ENCODE data around the gene PIWIL4.

The PIWIL4 gene

DNA sequence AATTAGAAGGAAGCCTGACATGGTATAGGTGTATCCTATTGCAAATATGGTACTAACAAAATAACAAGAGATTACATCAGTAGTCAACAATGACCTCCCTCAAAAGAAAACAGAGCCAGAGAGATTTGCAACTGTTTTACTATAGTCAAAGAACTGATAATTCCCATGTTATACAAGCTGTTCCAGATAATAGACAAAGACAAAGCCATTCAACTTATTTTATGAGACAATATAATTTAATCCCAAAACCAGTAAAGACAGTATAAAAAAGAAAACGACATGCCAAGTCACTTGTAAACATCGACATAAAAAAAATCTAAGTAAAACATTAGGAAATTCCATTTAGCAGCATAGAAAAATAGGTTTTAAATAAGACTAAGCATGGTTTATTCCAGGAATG lies 65.2 kb downstream of the PIWIL4 start (continued):
- no peak for TF ChIP-seq PBX3 (CRISPR knock-in tag; IDR thresholded peaks at IDR 0.05)
- TF ChIP-seq ZNF114 (tag by site-specific recombination; IDR thresholded peaks at IDR 0.05) = no peak
- no peak; the same call in none of the 2 replicates for TF ChIP-seq ZNF580 (tag by site-specific recombination; IDR thresholded peaks at IDR 0.05)
- no peak for TF ChIP-seq ZNF561 (tag by site-specific recombination; IDR thresholded peaks at IDR 0.05; ENCODE audit: borderline replicate concordance)
- no peak for TF ChIP-seq ZNF416 (tag by site-specific recombination; IDR thresholded peaks at IDR 0.05)
- no peak for TF ChIP-seq ZNF501 (tag by site-specific recombination; IDR thresholded peaks at IDR 0.05)
- TF ChIP-seq ZNF843 (tag by site-specific recombination; IDR thresholded peaks at IDR 0.05) = peak; percentile 95
- peak; percentile 85 for TF ChIP-seq HOXD13 (CRISPR knock-in tag; IDR thresholded peaks at IDR 0.05; ENCODE audit: borderline replicate concordance)
- TF ChIP-seq ZNF623 (tag by site-specific recombination; IDR thresholded peaks at IDR 0.05) = no peak
- no peak for TF ChIP-seq ZBTB1 (tag by site-specific recombination; IDR thresholded peaks at IDR 0.05)
- TF ChIP-seq, protein P1, sequence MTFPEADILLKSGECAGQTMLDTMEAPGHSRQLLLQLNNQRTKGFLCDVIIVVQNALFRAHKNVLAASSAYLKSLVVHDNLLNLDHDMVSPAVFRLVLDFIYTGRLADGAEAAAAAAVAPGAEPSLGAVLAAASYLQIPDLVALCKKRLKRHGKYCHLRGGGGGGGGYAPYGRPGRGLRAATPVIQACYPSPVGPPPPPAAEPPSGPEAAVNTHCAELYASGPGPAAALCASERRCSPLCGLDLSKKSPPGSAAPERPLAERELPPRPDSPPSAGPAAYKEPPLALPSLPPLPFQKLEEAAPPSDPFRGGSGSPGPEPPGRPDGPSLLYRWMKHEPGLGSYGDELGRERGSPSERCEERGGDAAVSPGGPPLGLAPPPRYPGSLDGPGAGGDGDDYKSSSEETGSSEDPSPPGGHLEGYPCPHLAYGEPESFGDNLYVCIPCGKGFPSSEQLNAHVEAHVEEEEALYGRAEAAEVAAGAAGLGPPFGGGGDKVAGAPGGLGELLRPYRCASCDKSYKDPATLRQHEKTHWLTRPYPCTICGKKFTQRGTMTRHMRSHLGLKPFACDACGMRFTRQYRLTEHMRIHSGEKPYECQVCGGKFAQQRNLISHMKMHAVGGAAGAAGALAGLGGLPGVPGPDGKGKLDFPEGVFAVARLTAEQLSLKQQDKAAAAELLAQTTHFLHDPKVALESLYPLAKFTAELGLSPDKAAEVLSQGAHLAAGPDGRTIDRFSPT (tag by site-specific recombination; IDR thresholded peaks at IDR 0.05) = no peak
- no peak for TF ChIP-seq ZBTB26 (tag by site-specific recombination; optimal IDR thresholded peaks at IDR 0.05)

DNA sequence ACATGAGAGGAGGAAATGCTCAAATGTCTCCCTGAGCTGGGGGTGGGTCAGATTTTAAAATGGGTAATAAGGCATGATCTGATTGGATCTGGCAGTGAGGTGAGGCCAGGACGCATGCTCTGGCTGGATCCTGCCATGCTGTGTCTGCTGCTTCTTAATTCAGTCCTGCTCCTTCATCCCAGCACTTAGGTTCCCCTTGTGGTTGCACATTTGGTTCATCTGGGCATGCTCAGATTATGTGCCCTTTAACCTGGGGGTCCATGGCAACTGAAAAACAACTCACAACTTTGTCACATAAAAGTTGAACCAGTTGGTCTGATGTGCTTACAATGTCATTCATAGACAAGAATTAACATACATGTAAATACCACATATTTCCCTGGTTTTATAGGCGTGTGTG lies 67.9 kb downstream of the PIWIL4 start:
- POLR2A ChIA-PET = interaction anchor here (0.7 kb wide), 1 partner anchor 32 kb away, joined by 3 read pairs; no protein-coding TSS in a partner anchor
- no peak for TF ChIP-seq KLF9 (tag by site-specific recombination; IDR thresholded peaks at IDR 0.05; ENCODE audit: low read depth)
- TF ChIP-seq ZNF777 (tag by site-specific recombination; IDR thresholded peaks at IDR 0.05; ENCODE audit: borderline replicate concordance) = no peak
- no peak for TF ChIP-seq ZNF391 (tag by site-specific recombination; IDR thresholded peaks at IDR 0.05; ENCODE audit: borderline replicate concordance, low read depth)
- TF ChIP-seq, protein P2, sequence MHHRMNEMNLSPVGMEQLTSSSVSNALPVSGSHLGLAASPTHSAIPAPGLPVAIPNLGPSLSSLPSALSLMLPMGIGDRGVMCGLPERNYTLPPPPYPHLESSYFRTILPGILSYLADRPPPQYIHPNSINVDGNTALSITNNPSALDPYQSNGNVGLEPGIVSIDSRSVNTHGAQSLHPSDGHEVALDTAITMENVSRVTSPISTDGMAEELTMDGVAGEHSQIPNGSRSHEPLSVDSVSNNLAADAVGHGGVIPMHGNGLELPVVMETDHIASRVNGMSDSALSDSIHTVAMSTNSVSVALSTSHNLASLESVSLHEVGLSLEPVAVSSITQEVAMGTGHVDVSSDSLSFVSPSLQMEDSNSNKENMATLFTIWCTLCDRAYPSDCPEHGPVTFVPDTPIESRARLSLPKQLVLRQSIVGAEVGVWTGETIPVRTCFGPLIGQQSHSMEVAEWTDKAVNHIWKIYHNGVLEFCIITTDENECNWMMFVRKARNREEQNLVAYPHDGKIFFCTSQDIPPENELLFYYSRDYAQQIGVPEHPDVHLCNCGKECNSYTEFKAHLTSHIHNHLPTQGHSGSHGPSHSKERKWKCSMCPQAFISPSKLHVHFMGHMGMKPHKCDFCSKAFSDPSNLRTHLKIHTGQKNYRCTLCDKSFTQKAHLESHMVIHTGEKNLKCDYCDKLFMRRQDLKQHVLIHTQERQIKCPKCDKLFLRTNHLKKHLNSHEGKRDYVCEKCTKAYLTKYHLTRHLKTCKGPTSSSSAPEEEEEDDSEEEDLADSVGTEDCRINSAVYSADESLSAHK (tag by site-specific recombination; IDR thresholded peaks at IDR 0.05) = no peak
- TF ChIP-seq ZNF654 (tag by site-specific recombination; IDR thresholded peaks at IDR 0.05; ENCODE audit: low read depth) = no peak
- TF ChIP-seq ZNF48 (tag by site-specific recombination; IDR thresholded peaks at IDR 0.05) = no peak
- TF ChIP-seq ZNF274 (IDR thresholded peaks at IDR 0.05; ENCODE audit: low read length) = no peak
- no peak for TF ChIP-seq ZNF274 (tag by site-specific recombination; IDR thresholded peaks at IDR 0.05; ENCODE audit: borderline replicate concordance)
- TF ChIP-seq ZNF670 (tag by site-specific recombination; IDR thresholded peaks at IDR 0.05; ENCODE audit: low read depth) = no peak
- TF ChIP-seq BCL11B (tag by site-specific recombination; IDR thresholded peaks at IDR 0.05; ENCODE audit: low read depth) = no peak
- TF ChIP-seq, protein P3, sequence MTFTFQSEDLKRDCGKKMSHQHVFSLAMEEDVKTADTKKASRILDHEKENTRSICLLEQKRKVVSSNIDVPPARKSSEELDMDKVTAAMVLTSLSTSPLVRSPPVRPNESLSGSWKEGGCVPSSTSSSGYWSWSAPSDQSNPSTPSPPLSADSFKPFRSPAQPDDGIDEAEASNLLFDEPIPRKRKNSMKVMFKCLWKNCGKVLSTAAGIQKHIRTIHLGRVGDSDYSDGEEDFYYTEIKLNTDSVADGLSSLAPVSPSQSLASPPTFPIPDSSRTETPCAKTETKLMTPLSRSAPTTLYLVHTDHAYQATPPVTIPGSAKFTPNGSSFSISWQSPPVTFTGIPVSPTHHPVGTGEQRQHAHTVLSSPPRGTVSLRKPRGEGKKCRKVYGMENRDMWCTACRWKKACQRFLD (tag by site-specific recombination; IDR thresholded peaks at IDR 0.05) = no peak
- no peak for TF ChIP-seq ZNF140 (tag by site-specific recombination; IDR thresholded peaks at IDR 0.05)
- TF ChIP-seq MZF1 (tag by site-specific recombination; IDR thresholded peaks at IDR 0.05; ENCODE audit: borderline replicate concordance) = no peak
- TF ChIP-seq ZNF707 (tag by site-specific recombination; IDR thresholded peaks at IDR 0.05) = no peak

More for the DNA sequence above, 67.9 kb downstream of the PIWIL4 start:
- Histone ChIP-seq H3K27ac (ENCODE audit: extremely low read depth, low read depth, low read length) (no peak overlapping the region), H3K36me3 (ENCODE audit: control insufficient read depth in 2 of 2, insufficient read depth in 1 of 2, low read length in 2 of 2) (no peaks in the 10 kb centered on the region), H3K4me3 (ENCODE audit: low read depth, low read length) (no peak overlapping the region), H3K4me1 (ENCODE audit: control insufficient read depth, insufficient read depth, low read length) (no peaks in the 10 kb centered on the region), H3K9me3 (ENCODE audit: control insufficient read depth, insufficient read depth, low read depth, low read length) (no peaks in the 10 kb centered on the region)
- CTCF ChIA-PET = no interaction called here
